ENCODE data around the gene SLC22A4. TPM values are rescaled to one million over a fixed set of nuclear protein-coding genes. Genes with fewer than 3 reads are reported as not detected.

SLC22A4 gene
- total RNA-seq, 1 experiment from 2014 or later = 0.72 TPM

DNA sequence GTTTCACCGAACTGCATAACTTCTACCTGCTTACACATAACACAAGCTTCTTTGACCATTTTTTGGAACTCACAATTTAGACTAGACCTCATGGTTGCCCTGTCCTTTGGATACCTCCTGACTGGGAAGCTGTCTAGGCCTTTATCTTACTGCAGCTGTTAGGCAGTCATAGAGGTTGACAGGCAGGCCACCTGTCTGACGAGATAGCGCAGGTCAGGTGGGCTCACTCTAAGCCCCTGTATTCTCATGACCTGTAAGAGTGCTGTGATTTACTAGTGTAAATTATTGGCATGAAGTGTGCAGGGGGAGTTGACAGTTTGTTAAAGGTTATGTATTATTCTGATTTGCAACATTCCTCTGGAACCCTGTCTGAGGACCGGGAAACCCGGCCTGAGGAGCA, 29.0 kb downstream of the SLC22A4 start:
- H3K36me3 Mint-ChIP-seq (ENCODE audit: insufficient read depth in 1 of 3, low read depth in 3 of 3) = no peaks in the 10 kb centered on the region
- TF ChIP-seq, protein P1, sequence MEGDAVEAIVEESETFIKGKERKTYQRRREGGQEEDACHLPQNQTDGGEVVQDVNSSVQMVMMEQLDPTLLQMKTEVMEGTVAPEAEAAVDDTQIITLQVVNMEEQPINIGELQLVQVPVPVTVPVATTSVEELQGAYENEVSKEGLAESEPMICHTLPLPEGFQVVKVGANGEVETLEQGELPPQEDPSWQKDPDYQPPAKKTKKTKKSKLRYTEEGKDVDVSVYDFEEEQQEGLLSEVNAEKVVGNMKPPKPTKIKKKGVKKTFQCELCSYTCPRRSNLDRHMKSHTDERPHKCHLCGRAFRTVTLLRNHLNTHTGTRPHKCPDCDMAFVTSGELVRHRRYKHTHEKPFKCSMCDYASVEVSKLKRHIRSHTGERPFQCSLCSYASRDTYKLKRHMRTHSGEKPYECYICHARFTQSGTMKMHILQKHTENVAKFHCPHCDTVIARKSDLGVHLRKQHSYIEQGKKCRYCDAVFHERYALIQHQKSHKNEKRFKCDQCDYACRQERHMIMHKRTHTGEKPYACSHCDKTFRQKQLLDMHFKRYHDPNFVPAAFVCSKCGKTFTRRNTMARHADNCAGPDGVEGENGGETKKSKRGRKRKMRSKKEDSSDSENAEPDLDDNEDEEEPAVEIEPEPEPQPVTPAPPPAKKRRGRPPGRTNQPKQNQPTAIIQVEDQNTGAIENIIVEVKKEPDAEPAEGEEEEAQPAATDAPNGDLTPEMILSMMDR (conservative IDR thresholded peaks at IDR 0.05) = no peak
- H4K5ac ChIP-seq (ENCODE audit: insufficient read length, low read depth, low read length) = no peak overlapping the region
- H2BK5ac ChIP-seq (ENCODE audit: insufficient read length, low read length) = no peak overlapping the region
- H3K9me3 ChIP-seq (ENCODE audit: control insufficient read depth, low read depth, low read length) = no peaks in the 10 kb centered on the region
- no peak overlapping the region for H3K4me2 ChIP-seq (ENCODE audit: insufficient read depth, insufficient read length, low read length)
- H4K8ac ChIP-seq (replicated peaks; ENCODE audit: insufficient read length, low read depth, low read length) = no peak overlapping the region
- no peaks in the 10 kb centered on the region for H3K79me2 ChIP-seq (ENCODE audit: insufficient read depth, low read length)
- no peaks in the 10 kb centered on the region for H3K4me1 ChIP-seq (ENCODE audit: insufficient read depth, low read length)
- peaks cover 14 to 18% of the 10 kb centered on the region in 2 experiments for H3K4me1 Mint-ChIP-seq
- no peak overlapping the region for H3K9ac ChIP-seq (ENCODE audit: extremely low read depth, insufficient read length, low read length)
- H3K56ac ChIP-seq (ENCODE audit: insufficient read length, low read depth, low read length) = no peak overlapping the region
- no peak overlapping the region for H2BK12ac ChIP-seq (ENCODE audit: insufficient read length, low read depth, low read length)
- DNase-seq = no peak
- H3K27ac ChIP-seq (ENCODE audit: insufficient read length, low read depth, low read length) = no peak overlapping the region
- H3K18ac ChIP-seq (ENCODE audit: insufficient read length, low read depth, low read length) = no peak overlapping the region
- no peaks in the 10 kb centered on the region for H4K20me1 ChIP-seq (ENCODE audit: control insufficient read depth, insufficient read depth, insufficient read length)
- H2AK5ac ChIP-seq (ENCODE audit: insufficient read length, low read length) = no peak overlapping the region
- H3K79me1 ChIP-seq (ENCODE audit: insufficient read depth, low read depth, low read length, poor library complexity, severe bottlenecking) = no peaks in the 10 kb centered on the region
- H2BK20ac ChIP-seq (ENCODE audit: low read depth, low read length, poor library complexity, severe bottlenecking) = no peak overlapping the region
- no peak overlapping the region for H3K4ac ChIP-seq (ENCODE audit: low read depth, low read length)
- peak overlapping the region in 1 of 3 experiments; percentile 84; a peak in 4 of 7 replicates for H3K27ac Mint-ChIP-seq
- no peaks in the 10 kb centered on the region for H3K27me3 ChIP-seq (ENCODE audit: insufficient read depth, low read length)
- no peak overlapping the region for H3K14ac ChIP-seq (ENCODE audit: insufficient read depth, low read length)
- no CpG with 5 or more reads among the region's 5 CpGs for WGBS (ENCODE audit: extremely low coverage, insufficient read length, low lambda C conversion rate)
- H2AFZ ChIP-seq (ENCODE audit: low read length) = no peak overlapping the region
- no peak overlapping the region; a peak in 1 of 5 replicates for H3K4me3 Mint-ChIP-seq
- no peak overlapping the region for H2BK15ac ChIP-seq (ENCODE audit: low read depth, low read length)
- no peaks in the 10 kb centered on the region for H3K23me2 ChIP-seq (ENCODE audit: insufficient read length, low read depth, low read length, poor library complexity, severe bottlenecking)
- H3K9me3 Mint-ChIP-seq = no peaks in the 10 kb centered on the region
- no peak overlapping the region for H4K91ac ChIP-seq (ENCODE audit: insufficient read length, low read depth, low read length)
- H3T11ph ChIP-seq (ENCODE audit: low read length) = no peak overlapping the region
- no peak overlapping the region for H3K23ac ChIP-seq (ENCODE audit: insufficient read length, low read depth, low read length)
- H2BK120ac ChIP-seq (ENCODE audit: low read depth, low read length, poor library complexity, severe bottlenecking) = no peak overlapping the region
- no peaks in the 10 kb centered on the region for H3K27me3 Mint-ChIP-seq (ENCODE audit: low read depth)

Data from H9 (cell line).